CD4-positive, alpha-beta T cell treated with Interleukin-17A for 4 hours (primary cell): Measurements from ENCODE around the gene BCAS4.
"Not testable (repeated sequence)": the region's sequence is repeated elsewhere in the genome, so short reads cannot be mapped to it uniquely, and the experiment has no call there.

Experiments
- DNase-seq: peaks from one replicate; pipeline ENCODE4 v3.0.0-alpha.2; 2020; ENCODE audit warnings: mixed read lengths

Gene BCAS4, protein sequence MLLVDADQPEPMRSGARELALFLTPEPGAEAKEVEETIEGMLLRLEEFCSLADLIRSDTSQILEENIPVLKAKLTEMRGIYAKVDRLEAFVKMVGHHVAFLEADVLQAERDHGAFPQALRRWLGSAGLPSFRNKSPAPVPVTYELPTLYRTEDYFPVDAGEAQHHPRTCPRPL

DNA sequence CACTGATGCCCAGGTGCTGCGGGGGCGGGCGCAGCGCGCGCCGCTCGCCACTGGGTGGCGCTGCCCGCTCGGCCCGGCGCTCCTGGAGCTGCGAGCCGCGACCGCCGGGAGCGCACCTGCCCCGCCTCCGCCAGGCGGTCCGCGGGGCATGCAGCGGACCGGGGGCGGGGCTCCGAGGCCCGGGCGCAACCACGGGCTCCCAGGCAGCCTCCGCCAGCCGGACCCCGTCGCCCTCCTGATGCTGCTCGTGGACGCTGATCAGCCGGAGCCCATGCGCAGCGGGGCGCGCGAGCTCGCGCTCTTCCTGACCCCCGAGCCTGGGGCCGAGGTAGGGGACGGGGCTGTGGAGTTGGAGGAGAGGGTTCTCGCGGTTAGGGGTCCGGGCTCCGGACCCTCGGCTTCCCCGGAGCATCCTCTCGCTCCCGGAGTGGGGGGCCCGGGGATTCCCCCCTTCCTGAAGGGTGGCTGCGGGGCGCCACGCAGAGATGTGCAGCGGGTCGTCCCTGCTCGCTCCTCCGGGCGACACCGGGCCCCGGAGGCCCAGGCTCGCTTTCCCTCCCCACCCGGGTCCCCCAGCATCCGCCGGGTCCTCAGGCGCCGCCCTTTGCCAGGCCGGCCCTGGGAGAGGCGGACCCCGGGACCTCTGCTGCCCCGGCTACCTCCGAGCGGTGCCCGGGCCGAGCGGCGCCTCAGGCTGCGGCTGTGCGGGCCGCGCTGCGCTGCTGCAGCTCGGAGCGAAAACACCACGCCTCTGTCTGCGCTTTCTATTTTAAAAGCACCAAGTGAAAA, at the start of gene BCAS4:
TSS of gene BCAS4 (plus strand) at position 216 of the 789 bp plus-strand sequence. CDS start at position 239, 23 bp downstream.
- peak; percentile 87 for DNase-seq

DNA sequence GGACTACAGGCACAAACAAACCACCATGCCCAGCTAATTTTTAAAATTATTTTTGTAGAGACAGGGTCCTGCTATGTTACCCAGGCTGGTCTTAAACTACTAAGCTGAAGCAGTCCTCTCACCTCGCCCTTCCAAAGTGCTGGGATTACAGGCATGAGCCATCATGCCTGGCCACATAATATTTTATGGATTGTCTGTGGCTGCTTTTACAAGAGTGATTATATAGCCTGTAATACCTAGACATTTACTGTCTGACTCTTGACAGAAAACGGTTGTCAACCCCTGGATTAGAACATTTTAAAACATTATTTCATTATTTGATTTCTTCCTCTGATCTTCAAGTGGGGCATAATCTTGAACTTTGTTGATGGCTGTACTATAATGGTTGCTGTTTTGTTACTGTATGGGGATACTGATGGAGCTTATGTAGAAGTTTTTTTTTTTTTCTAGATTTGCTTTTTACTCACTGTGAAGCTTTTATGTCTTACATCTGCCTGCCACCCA, 49.2 kb upstream of the BCAS4 start:
- no peak for DNase-seq

DNA sequence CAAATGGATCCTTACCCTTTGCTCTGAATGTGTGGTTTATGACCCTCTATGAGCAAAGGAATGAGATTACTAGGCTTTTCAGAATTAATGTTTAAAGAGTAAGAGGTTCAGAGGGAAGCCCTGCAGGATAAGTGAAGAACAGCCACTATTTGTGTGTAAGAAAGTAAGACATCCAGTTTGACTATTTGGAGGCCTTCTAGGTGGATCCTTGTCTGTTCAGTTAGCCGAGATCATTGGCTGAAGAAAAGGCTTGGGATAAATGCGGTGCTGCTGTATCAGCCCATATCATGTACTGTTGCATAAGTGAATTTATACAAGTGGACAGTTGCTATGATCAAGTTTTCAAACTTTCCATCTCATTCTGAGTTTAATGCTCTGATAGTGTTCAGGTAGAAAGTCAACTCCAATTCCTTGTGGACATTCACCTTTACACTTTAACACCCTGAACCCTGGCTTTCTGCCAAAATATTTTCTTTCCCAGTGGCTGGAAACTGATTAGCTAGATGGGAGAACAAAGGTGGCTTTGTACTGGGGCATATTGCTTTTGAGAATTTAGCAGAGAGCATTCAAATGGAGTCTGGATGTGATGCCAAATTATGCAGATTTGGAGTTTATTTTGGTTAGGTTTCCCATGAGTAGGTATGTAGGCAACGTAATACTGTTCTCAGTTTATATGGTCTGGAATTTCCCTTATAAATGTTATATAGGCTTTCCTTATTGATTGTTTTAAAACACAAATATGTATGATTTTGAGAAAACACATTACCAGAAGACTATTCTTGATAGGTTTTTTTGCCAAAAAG, 48.5 kb upstream of the BCAS4 start:
- no peak for DNase-seq

DNA sequence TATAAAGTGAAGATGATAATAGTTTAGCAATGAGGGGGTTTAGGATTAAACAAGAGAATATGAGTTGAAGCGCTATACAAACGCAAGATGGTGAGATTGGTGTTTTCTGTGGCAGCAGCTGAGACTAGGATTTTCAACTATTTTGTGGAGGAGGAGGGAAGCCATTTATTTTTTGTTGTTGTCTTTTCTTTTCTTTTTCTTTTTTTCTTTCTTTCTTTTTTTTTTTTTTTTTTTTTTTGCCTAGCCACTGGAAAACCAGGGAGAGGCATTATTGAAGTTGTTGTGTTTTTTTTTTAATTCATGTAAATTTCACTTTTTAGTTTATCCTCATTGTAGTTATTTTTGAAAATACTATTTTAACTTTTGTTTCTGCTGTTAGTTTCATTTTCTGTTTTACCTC, 47.6 kb upstream of the BCAS4 start:
- DNase-seq: no peak

DNA sequence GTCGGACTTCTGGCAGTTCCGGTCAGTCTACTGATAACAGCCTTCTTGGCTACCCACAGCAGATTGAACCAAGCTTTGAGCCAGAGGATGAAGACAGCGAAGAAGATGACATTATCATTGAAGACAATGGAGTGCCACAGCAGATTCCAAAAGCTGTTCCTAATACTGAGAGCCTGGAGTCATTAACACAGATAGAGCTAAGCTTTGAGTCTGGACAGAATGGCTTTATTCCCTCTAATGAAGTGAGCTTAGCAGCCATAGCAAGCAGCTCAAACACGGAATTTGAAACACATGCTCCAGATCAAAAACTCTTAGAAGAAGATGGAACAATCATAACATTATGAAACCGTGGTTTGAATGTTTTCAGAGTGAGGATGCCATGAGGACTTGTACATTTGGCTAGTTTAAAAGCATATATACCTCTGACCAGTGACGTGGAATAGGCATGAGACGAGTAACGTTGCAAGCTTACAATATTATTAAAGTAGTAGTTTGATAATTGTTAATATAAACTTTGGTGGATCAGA, 44.7 kb upstream of the BCAS4 start:
- no peak for DNase-seq

DNA sequence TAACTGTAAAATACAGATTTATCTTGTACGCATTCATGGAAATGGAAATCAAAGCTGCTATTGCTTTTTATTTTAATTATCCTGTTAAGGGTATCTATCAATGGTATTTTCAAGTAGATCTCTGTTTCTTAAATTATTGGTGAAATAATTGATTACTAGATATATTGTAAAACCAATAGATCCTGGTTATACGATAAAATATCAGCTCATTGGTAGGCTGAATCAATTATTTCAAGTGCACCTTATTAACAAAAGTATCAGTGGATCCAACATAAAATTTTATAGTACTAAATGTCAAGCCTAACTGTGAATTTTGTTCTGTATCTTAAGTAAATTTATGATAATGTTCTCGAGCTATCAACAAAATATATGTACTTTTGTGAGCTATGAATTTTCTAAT, 41.7 kb upstream of the BCAS4 start:
- no peak for DNase-seq

DNA sequence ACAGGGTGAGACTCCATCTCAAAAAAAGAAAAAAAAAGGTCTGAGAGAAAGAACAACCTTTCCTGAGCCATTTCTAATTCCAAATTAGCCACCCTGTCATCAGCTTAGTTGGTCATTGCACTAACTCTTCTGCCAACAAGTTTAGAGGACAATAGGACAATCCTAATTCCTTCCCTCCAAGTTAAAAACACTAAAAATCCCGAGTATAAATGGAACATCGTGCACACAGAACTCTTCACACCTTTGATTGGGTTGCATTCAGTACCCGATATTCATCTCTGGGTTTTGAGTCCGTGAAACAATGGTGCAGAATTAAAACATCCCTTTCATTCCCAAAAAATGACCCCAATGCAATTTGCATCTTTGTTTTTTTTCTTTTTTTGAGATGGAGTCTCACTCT, 40.4 kb upstream of the BCAS4 start:
- no peak for DNase-seq

DNA sequence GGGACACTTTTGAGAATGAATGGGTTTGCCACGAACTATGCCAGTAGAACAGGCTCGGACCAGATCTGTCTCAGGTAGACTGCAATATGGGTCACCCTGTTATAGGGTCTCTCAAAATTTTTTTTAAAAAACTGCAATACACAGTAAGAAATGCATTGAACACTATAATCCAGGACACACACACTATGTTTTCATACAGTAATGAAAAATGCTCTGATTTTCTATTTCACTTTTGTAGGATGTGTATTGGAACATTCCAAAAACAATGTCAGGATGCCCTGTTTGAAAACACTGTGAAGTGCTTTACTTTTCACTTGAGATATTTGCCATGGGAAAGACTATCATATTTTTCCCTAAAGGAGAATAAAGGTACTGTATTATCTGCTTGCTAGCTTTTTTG, 38.4 kb upstream of the BCAS4 start:
- no peak for DNase-seq

DNA sequence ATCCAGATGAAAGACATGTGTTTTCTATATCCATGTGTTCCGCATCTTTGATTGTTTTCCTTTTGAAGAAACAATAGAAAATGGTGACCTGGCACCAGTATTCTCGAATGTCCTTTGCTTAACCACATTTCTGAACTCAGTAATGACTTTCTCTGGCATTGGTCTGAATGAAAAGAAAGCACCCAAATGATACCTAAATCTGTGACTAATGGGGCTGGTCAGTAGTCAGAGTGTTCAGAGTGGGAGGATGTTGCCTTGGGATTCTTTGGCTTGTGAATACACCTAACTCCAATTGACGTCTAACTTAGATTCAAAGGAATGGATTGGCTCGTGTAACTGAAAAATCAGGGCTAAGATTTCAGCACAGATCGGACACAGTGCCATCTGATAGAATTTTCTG, 36.4 kb upstream of the BCAS4 start:
- DNase-seq: no peak

DNA sequence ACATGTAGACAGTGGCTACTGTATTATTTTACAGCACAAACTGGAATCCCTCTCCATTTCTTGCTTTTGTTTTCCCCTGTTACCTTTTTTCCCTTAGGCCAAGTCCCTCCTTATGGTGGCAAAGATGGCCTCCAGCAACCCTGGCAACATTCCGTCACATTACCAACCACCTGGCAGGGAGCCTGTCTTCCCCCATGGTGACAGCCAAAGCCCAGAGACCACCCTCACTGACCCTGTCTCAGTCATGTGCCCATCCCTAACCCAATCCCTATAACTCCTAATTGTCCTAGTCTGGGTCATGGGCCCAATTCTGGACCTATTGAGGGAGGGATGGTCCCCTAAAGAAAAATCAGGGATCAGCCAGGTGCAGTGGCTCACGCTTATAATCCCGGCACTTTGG, 35.9 kb upstream of the BCAS4 start:
- DNase-seq: no peak

DNA sequence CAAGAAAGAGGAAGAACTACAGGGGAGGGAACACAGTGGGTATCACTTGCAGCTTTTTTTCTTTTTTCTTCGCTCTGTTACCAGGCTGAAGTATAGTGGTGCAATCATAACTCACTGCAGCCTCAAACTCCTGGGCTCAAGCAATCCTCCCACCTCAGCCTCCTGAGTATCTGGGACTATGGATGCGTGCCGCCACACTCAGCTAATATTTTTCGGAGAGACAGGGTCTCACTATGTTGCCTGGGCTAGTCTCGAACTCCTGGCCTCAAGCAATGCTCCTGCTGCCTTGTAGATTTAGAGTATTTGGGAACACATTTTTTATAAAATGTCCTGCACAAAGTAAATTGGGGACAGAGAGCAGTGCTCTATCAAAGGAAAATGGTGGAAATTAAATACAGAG, 35.2 kb upstream of the BCAS4 start:
- no peak for DNase-seq

DNA sequence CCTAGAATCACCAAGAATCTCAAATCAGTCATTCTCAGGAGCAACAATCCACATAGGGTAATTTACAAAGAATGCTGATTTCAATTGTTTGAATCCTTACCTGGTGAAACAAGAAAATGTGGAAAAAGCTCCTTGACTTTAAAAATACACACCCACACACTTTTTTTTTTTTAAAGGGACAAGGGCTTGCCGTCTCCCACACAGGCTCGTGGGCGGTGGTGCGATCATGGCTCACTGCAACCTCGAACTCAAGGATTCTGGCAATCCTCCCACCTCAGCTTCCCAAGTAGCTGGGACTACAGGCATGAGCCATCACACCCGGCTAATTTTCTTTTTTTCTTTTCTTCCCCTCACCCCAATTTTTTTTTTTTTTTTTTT, 32.8 kb upstream of the BCAS4 start:
- DNase-seq: no peak

DNA sequence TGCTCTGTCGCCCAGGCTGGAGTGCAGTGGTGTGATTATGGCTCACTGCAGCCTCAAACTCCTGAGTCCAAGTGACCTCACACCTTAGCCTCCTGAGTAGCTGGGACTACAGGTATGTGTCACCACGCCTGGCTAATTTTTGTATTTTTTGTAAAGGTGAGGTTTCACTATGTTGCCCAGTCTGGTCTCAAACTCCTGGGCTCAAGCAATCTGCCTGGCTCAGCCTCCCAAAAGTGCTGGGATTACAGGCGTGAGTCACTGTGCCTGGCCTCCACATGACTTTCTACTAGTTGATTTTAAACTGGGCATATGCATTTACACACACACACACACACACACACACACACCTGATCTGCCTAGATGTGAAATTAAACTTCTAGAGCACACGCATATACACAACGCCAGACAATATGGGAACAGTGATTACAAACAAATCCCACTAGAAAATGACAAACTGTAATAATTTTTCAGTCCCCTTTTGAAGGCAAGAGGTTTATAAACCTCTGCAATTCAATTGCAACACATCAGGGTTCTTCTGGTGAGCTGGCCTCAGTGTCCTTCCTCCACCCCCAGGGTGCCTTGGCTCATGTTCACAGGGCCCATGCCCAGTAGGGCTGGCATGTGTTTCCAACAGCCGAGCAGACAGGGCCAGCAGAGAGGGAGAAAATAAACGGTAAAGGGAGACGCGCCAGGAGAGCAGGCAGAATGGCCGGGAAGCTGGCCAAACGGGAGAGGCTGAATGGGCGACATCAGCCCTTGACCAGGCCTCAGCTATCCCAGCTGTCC, 32.2 kb upstream of the BCAS4 start:
- no peak for DNase-seq

DNA sequence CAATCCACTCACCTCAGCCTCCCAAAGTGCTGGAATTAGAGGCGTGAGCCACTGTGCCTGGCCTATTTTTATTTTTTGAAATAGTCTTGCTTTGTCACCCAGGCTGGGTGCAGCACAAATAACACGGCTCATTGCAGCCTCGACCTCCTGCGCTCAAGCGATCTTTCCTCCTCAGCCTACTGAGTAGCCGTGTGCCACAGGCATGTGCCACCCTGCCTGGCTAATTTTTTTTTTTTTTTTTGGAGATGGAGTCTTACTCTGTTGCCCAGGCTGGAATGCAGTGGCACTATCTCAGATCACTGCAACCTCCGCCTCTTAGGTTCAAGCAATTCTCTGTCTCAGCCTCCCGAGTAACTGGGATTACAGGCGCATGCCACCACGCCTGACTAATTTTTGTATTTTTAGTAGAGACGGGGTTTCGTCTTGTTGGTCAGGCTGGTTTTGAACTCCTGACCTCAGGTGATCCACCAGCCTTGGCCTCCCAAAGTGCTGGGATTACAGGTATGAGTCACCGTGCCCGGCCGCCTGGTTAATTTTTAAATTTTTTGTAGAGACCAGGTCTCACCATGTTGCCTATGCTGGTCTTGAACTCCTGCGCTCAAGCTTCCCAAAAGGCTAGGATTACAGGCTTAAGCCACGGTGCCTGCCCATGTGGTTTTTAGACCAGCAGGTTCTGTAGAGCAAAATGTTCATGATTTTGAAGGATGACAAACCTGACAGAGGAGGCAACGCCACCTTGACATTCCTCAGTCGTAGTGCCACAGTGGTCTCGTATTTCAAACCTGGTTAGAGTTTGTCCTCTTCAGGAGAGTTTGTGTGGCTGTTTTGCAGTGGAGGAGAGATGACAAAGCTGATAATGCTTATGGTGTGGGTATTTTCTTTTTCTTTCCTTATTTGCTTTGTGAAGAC, 31.1 kb upstream of the BCAS4 start:
- DNase-seq: not testable (repeated sequence)

DNA sequence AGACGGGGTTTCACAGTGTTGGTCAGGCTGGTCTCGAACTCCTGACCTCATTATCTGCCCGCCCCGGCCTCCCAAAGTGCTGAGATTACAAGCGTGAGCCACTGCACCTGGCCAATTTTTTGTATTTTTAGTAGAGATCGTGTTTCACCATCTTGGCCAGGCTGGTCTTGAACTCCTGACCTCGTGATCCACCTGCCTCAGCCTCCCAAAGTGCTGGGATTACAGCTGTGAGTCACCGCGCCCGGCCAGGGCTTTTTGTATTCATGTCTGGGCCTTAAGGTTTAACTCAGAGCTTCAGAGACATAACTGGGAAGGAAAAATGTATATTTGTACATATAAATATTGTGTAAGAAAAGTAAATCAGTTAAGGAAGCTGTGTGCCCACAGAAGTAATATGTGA, 29.6 kb upstream of the BCAS4 start:
- DNase-seq: not testable (repeated sequence)

DNA sequence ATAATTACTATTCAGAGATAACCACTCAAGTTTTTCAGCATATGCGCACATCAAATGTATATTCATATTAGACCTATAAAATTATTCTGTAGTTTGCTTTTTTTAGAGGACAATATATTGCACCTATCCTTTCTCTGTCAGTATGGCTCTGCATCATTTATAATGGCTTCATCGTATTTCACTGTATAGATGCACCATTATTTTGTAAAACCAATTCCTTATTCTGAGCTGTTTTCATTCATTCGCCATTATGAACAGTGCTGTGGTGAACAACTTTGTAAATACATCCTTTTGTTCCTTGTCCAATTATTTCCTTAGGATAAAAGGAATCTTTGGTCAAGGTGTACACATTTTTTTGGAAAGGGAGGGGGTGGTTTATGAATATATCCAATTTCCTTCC, 29.2 kb upstream of the BCAS4 start:
- no peak for DNase-seq

DNA sequence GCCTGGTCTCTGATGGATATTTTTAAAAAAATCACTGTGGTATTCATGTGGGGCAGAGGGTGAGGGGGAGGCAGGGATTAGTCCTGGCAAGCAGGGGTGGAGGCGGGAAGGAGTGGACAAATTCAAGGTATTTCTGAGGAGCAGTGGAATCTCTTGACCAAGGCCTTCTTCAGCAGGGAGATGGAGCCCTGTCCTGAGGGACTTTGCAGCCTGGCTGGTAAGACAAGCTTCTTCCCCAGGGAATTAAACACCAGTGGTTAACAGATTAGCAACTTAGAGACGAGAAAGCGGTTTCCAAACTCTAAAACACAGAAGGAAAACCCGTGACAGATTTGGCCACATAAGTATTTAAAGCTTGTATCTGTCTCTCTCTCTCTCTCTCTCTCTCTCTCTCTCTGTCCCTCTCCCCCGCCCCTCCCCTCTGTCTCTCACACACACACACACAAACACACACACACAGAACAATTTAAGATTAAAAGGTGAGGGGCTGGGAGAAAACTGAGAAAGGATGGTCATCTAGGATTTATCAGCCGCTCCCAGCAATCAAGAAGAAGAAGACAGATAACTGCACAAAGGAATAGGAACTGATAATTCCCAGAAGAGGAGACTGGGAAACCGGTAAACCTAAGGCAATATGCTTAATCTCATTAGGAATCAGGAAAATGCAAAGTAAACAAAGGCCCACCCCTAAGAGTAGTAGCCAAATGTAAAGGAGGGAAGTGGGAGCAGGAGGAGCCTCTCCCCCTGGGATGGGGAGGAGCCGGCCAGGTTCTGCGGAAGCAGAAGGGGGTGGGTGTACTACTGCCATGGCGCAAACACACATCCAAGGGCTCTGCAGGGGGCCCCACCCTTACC, 27.7 kb upstream of the BCAS4 start:
- not testable (repeated sequence) for DNase-seq

DNA sequence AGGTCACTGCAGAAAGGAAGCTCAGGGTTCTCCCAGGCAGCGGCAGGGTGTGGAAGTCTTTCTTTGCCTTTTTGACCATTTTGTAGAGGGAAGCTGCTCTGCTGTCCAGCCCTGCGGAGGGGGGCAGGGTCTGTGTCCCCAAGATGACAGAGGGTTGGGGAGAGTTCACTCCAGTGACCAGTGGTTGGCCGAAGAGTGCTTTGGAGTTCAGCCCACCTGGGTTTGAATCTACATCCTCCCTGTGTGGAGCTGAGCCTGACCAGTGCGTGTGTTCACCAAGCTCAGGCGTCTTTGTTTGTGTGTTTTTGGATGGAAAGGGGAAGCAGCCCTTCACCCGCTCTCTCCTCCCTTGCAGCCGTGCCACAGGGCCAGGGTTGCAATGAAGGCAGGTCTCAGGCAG, 25.9 kb upstream of the BCAS4 start:
- DNase-seq: not testable (repeated sequence)

DNA sequence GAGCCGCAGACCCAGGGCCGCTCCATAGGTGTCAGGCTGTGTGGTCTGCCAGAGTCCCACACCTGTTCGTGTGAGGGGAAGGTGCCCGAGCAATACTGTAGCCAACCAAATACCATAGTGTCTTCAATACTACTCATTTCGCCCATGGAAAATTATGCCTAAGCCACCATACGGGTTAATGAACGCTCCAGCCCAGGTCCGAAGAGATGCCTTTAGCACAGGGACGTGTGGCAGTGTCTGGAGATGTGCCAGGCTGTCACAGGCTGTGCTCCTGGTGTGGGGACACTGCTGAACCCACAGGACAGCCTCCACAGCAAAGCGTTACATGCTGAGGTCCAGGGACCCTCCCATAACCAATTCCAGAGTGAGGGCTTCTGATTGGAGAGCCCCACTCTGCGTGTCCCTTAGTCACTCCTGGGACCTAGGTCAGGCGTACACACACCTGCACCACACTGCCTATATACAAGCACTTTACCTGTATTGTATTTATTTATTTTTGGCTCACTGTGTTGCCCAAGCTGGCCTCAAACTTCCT, 25.2 kb upstream of the BCAS4 start:
- not testable (repeated sequence) for DNase-seq

DNA sequence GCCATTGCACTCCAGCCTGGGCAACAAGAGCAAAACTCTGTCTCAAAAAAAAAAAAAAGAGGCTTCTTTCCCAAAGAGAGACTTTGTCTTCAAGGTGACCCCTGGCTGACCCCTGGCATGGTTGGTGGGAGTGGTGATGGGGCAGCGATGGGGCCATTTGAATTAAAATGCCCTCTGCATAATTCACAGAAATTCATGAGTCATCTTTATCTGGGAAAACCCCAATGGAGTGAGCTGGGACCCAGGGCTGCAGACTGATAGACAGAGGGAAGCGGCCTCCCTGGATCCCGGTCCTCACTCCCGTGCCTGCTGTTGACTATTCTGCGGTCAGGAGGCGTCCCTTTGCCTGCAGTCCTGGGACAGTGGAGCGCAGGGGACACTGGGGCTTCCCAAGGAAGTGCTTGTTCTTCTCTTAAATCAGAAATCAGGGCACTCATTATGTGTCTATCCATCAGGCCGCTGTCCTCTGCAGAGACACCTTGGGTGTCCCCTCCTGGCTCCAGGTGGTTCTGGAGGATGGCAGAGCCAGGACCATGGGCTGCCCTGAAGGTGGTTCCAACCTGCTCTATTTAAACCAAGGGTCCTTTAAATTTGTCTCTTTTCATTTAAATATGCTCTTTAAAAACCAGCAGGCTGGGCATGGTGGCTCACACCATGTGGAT, 23.3 kb upstream of the BCAS4 start:
- not testable (repeated sequence) for DNase-seq
